Measurements from ENCODE around the gene TLCD1.

DNA sequence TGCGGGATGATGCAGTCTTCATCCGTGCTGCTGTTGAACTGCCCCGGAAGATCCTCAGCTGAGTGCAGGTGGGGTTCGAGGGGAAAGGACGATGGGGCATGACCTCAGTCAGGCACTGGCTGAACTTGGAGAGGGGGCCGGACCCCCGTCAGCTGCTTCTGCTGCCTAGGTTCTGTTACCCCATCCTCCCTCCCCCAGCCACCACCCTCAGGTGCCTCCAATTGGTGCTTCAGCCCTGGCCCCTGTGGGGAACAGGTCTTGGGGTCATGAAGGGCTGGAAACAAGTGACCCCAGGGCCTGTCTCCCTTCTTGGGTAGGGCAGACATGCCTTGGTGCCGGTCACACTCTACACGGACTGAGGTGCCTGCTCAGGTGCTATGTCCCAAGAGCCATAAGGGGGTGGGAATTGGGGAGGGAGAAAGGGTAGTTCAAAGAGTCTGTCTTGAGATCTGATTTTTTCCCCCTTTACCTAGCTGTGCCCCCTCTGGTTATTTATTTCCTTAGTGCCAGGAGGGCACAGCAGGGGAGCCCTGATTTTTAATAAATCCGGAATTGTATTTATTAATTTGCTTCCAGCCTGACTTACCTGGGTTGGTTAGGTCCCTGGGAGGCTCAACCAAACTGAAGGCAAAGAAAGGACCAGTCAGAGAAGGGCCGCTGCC lies 23.6 kb upstream of the TLCD1 start:
- TF ChIP-seq TAF1 (IDR thresholded peaks at IDR 0.05; ENCODE audit: borderline replicate concordance, insufficient read depth, low read length) (no peak), POLR2AphosphoS5 (IDR thresholded peaks at IDR 0.05; ENCODE audit: low read depth, low read length) (no peak), SIN3A (IDR thresholded peaks at IDR 0.05; ENCODE audit: borderline replicate concordance, insufficient read depth, low read length) (no peak)
- TF ChIP-seq, protein P1, sequence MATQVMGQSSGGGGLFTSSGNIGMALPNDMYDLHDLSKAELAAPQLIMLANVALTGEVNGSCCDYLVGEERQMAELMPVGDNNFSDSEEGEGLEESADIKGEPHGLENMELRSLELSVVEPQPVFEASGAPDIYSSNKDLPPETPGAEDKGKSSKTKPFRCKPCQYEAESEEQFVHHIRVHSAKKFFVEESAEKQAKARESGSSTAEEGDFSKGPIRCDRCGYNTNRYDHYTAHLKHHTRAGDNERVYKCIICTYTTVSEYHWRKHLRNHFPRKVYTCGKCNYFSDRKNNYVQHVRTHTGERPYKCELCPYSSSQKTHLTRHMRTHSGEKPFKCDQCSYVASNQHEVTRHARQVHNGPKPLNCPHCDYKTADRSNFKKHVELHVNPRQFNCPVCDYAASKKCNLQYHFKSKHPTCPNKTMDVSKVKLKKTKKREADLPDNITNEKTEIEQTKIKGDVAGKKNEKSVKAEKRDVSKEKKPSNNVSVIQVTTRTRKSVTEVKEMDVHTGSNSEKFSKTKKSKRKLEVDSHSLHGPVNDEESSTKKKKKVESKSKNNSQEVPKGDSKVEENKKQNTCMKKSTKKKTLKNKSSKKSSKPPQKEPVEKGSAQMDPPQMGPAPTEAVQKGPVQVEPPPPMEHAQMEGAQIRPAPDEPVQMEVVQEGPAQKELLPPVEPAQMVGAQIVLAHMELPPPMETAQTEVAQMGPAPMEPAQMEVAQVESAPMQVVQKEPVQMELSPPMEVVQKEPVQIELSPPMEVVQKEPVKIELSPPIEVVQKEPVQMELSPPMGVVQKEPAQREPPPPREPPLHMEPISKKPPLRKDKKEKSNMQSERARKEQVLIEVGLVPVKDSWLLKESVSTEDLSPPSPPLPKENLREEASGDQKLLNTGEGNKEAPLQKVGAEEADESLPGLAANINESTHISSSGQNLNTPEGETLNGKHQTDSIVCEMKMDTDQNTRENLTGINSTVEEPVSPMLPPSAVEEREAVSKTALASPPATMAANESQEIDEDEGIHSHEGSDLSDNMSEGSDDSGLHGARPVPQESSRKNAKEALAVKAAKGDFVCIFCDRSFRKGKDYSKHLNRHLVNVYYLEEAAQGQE (IDR thresholded peaks at IDR 0.05; ENCODE audit: insufficient read depth in 1 of 2, low read depth in 2 of 2, low read length in 2 of 2), result no peak
